ENCODE measurements around the gene CTAGE15.
"Not testable (repeated sequence)": the region's sequence is repeated elsewhere in the genome, so short reads cannot be mapped to it uniquely, and the experiment has no call there.

DNA sequence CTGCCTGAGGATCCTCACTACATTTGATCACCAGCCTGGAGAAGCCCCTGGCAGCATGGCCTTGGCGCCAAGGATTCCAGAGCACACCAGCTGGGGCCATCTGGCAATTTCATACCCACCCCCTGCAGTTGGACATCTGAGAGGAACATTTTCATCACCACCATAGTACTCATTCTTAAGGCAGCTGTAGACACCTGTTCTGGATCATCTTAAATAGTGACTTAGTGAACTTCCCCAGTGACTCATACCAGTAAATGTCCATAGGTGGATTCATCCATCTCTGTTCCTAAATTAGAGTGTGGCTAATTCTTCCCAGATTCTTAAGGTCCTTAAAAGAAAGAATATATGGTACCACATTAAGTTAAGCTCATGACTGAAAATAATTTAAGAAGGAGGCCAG lies 45.6 kb downstream of the CTAGE15 start:
- TF ChIP-seq, protein P1, sequence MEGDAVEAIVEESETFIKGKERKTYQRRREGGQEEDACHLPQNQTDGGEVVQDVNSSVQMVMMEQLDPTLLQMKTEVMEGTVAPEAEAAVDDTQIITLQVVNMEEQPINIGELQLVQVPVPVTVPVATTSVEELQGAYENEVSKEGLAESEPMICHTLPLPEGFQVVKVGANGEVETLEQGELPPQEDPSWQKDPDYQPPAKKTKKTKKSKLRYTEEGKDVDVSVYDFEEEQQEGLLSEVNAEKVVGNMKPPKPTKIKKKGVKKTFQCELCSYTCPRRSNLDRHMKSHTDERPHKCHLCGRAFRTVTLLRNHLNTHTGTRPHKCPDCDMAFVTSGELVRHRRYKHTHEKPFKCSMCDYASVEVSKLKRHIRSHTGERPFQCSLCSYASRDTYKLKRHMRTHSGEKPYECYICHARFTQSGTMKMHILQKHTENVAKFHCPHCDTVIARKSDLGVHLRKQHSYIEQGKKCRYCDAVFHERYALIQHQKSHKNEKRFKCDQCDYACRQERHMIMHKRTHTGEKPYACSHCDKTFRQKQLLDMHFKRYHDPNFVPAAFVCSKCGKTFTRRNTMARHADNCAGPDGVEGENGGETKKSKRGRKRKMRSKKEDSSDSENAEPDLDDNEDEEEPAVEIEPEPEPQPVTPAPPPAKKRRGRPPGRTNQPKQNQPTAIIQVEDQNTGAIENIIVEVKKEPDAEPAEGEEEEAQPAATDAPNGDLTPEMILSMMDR (IDR thresholded peaks at IDR 0.05), result not testable (repeated sequence)
- not testable (repeated sequence) for TF ChIP-seq POLR2A, POLR2AphosphoS5, EP300 (IDR thresholded peaks at IDR 0.05)

Measured in gastroesophageal sphincter (tissue), 3 donors.